Natural killer cell (primary cell): Measurements from ENCODE around the gene CDC27. TPM values are rescaled to one million over a fixed set of nuclear protein-coding genes. Genes with fewer than 3 reads are reported as not detected.

Experiments
- ATAC-seq, 3 donors: fragments of 150-1000 bp in 2 of 3; fragments of 200-7000 bp in 1 of 3; cut with Tn5 transposase; 1 replicate in 1 of 3; 2 replicates in 2 of 3; pipeline ENCODE4 v1.10.0; 2021; ENCODE audit warnings: mild to moderate bottlenecking in 2 of 3, moderate library complexity in 2 of 3
- DNase-seq, 2 donors: peaks; one replicate each; pipeline versions ENCODE4 v3.0.0 to v3.0.0-alpha.2; 2013 to 2021; ENCODE audit warnings: mixed read lengths in 1 of 2
- H3K27ac ChIP-seq: one replicate; pipeline ENCODE4 v1.5.1; 2013; ENCODE audit warnings: mild to moderate bottlenecking, low read length
- H3K27me3 ChIP-seq: one replicate; pipeline ENCODE4 v1.6.1; 2013; ENCODE audit warnings: low read length; ENCODE audit not compliant: control insufficient read depth, insufficient read depth
- H3K36me3 ChIP-seq: one replicate; pipeline ENCODE4 v1.6.1; 2013; ENCODE audit warnings: low read length; ENCODE audit not compliant: control insufficient read depth, insufficient read depth
- H3K4me1 ChIP-seq: one replicate; pipeline ENCODE4 v1.6.1; 2013; ENCODE audit warnings: low read length; ENCODE audit not compliant: control insufficient read depth, insufficient read depth
- H3K4me3 ChIP-seq: one replicate; pipeline ENCODE4 v1.5.1; 2013; ENCODE audit warnings: low read length
- H3K9me3 ChIP-seq: one replicate; pipeline ENCODE4 v1.6.1; 2013; ENCODE audit warnings: low read length; ENCODE audit not compliant: control insufficient read depth, insufficient read depth
- H3K27ac Mint-ChIP-seq, 2 donors: one replicate each; pipeline ENCODE4 v1.8.0; 2022; ENCODE audit warnings: mild to moderate bottlenecking in 2 of 2, mixed read lengths in 2 of 2, moderate library complexity in 1 of 2
- H3K27me3 Mint-ChIP-seq, 2 donors: one replicate each; pipeline ENCODE4 v1.8.0; 2022; ENCODE audit warnings: low read depth in 2 of 2, mixed read lengths in 2 of 2
- H3K36me3 Mint-ChIP-seq: one replicate; pipeline ENCODE4 v1.8.0; 2022; ENCODE audit warnings: mixed read lengths
- H3K4me1 Mint-ChIP-seq, 2 donors: one replicate each; pipeline ENCODE4 v1.8.0; 2022; ENCODE audit warnings: mixed read lengths in 2 of 2
- H3K4me3 Mint-ChIP-seq: one replicate; pipeline ENCODE4 v1.8.0; 2022; ENCODE audit warnings: mild to moderate bottlenecking, moderate library complexity, mixed read lengths
- H3K9me3 Mint-ChIP-seq, 2 donors: one replicate each; pipeline ENCODE4 v1.8.0; 2022; ENCODE audit warnings: mixed read lengths in 2 of 2
- CTCF ChIP-seq: fragments of 200-600 bp; IDR thresholded peaks from one replicate; pipeline ENCODE4 v1.8.0; 2022; ENCODE audit warnings: antibody characterized with exemption
- WGBS: methylation state at CpG from one replicate; pipeline ENCODE4 v1.1.7; 2013; ENCODE audit warnings: missing lambda C conversion rate; ENCODE audit not compliant: insufficient coverage; 5-methylcytosine and 5-hydroxymethylcytosine counted together
- intact Hi-C: fragments of 100-400 bp; cut with micrococcal nuclease; formaldehyde crosslinking; loops from one replicate; pipeline ENCODE4 v1.14.2; 2022
- total RNA-seq, 4 donors: library from RNA; stranded (reverse); fragments of 120-200 nt in 1 of 4; gene quantifications; one replicate each; pipeline versions ENCODE4 v1.2.3 to v1.2.4, GENCODE V29; 2013 to 2022

Gene CDC27
- total RNA-seq, 3 donors from 2014 or later (not counting 1 experiment from before 2014, with no cell fraction given), result 77.3 to 87.3 (median 78.8) TPM

DNA sequence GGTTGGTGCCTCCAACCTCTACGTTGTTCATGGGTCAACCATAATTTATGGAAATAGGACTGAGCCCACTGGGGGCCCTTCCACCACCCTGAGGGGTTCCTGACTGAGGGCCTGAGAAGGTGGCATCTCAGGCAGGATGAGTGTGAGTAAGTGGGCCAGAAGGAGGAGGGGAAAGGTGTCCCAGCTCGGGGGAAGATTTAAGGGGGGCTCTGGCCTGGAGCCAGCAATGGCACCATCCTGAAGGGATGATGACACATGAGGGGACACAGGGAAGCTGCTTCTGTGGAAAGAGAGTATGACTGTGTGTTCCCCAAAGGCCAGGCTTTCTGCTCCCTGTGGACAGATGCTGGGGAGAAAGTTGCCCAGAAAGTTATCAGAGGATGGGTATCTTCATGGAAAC lies 38.8 kb upstream of the CDC27 start:
- Mint-ChIP-seq H3K36me3 (no peaks in the 10 kb centered on the region), H3K27ac (no peak overlapping the region), H3K4me3 (no peak overlapping the region), H3K9me3 (no peaks in the 10 kb centered on the region), H3K4me1 (peaks cover 11 to 17% of the 10 kb centered on the region in 2 donors), H3K27me3 (peaks cover 10 to 11% of the 10 kb centered on the region in 2 donors)
- 83% methylated on average over 2 of the region's 2 CpGs for WGBS
- ATAC-seq (no peak), DNase-seq (no peak)
- Histone ChIP-seq H3K27me3 (no peaks in the 10 kb centered on the region), H3K9me3 (no peaks in the 10 kb centered on the region), H3K27ac (no peak overlapping the region), H3K4me3 (no peak overlapping the region), H3K4me1 (peaks cover 9% of the 10 kb centered on the region), H3K36me3 (no peaks in the 10 kb centered on the region)
- intact Hi-C loops, result loop anchor here (2.0 kb wide), 1 partner anchor 389 kb away; no protein-coding TSS in a partner anchor
- TF ChIP-seq CTCF, result no peak

DNA sequence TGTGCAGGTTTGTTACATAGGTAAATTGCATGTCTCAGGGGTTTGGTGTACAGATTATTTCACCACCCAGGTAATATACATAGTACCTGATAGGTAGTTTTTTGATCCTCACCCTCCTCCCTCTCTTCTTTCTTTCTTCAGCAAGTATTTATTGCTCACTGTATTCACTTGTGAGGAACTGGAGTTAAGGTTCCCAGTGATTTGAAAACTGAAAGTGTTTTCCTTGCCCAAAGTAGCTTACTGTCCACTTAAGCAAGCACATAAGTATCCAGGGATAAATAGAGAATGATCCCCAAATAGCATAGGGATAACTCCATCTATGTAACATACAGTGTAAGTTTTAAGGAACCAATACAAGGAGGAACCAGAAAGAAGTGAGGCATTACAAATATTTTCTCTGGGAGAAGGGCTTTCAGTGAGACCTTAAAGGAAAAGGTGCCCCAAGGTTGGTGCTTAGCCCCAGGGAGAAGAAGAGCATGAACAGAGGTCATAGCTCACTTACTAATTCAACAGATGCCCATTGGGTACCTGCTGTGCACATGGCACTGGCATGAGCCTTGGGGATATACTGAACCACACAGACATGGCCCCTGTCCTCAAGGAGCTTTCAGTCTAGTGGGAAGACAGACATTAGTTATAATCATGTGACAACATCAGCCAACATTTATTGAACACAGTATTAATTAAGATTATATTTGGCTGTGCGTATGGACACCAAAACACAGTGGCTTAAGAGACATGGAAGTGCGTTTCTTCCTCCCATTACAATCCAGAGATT lies 37.0 kb upstream of the CDC27 start:
- peaks cover 10 to 11% of the 10 kb centered on the region in 2 donors for H3K27me3 Mint-ChIP-seq
- H3K27me3 ChIP-seq, result no peaks in the 10 kb centered on the region
- WGBS, result 100% methylated on average over 2 of the region's 2 CpGs
- DNase-seq (no peak), ATAC-seq (no peak)
- intact Hi-C loops, result no loop called here
- no peak overlapping the region for H3K4me3 ChIP-seq
- peaks cover 16 to 28% of the 10 kb centered on the region in 2 donors for H3K4me1 Mint-ChIP-seq
- H3K9me3 Mint-ChIP-seq, result no peaks in the 10 kb centered on the region
- H3K36me3 Mint-ChIP-seq, result no peaks in the 10 kb centered on the region
- H3K27ac ChIP-seq, result no peak overlapping the region
- peaks cover 15% of the 10 kb centered on the region for H3K4me1 ChIP-seq
- no peaks in the 10 kb centered on the region for H3K9me3 ChIP-seq
- no peak overlapping the region for H3K4me3 Mint-ChIP-seq
- no peaks in the 10 kb centered on the region for H3K36me3 ChIP-seq
- TF ChIP-seq CTCF, result no peak
- no peak overlapping the region for H3K27ac Mint-ChIP-seq

GRCh38 chr17:47225436-47225858 lies 36.4 kb upstream of the CDC27 start:
- H3K9me3 ChIP-seq, result no peaks in the 10 kb centered on the region
- Mint-ChIP-seq H3K36me3 (no peaks in the 10 kb centered on the region), H3K4me1 (peaks cover 20 to 29% of the 10 kb centered on the region in 2 donors), H3K27me3 (peaks cover 7 to 11% of the 10 kb centered on the region in 2 donors), H3K9me3 (no peaks in the 10 kb centered on the region), H3K27ac (no peak overlapping the region), H3K4me3 (no peak overlapping the region)
- H3K4me3 ChIP-seq, result no peak overlapping the region
- H3K27ac ChIP-seq, result no peak overlapping the region
- H3K4me1 ChIP-seq, result peaks cover 21% of the 10 kb centered on the region
- H3K36me3 ChIP-seq, result no peaks in the 10 kb centered on the region
- H3K27me3 ChIP-seq, result no peaks in the 10 kb centered on the region
- intact Hi-C loops, result no loop called here
- DNase-seq (no peak), ATAC-seq (no peak)
- TF ChIP-seq CTCF, result no peak
- WGBS, result 73% methylated on average over 2 of the region's 3 CpGs
